ENCODE results near the gene XXYLT1.

Gene XXYLT1

DNA sequence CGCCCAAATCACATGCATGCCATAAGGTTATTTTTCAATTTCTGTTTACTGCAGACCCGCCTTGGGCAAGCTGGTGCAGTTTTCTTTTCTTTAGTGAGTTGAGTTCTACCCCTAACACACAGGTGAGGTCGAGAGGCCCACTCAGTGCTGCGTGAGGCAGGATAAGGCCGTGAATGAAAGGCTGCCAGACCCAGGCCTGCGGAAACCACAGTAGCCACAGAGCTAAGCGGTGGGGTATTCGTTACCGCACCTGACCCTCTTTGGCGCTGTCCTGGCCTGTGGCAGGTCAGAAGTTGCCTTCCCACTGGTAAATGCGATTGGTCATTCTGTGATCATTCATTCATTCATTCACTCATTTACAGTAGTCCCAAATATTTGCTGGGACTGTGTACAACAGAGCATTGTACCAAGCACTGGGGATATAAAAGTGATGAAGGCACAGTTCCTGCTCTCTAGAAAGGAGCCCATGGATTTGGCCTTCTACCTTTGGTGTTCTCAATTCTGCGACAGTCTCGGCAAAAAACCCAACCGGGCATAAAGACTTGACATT, 144.8 kb downstream of the XXYLT1 start:
- DNase-seq, result no peak

DNA sequence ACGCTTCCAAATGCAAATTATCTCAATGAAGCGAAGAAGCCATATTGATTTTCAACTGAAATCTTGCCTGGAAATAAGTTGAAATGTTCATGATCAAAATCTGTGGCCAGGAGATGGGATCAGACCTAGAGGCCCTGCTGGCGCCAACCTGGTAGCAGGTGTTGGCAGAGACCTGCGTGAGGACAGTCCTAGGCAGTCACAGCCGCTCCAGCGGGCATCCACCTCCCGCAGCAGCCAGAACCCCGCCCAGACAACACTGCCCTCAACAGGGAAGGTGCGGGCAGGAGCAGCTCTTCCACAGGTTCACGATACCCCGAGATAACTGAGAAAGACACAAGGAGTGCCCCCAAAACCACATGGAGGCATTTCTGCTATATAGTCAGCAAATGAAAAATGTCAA, 145.3 kb downstream of the XXYLT1 start:
- no peak for DNase-seq

DNA sequence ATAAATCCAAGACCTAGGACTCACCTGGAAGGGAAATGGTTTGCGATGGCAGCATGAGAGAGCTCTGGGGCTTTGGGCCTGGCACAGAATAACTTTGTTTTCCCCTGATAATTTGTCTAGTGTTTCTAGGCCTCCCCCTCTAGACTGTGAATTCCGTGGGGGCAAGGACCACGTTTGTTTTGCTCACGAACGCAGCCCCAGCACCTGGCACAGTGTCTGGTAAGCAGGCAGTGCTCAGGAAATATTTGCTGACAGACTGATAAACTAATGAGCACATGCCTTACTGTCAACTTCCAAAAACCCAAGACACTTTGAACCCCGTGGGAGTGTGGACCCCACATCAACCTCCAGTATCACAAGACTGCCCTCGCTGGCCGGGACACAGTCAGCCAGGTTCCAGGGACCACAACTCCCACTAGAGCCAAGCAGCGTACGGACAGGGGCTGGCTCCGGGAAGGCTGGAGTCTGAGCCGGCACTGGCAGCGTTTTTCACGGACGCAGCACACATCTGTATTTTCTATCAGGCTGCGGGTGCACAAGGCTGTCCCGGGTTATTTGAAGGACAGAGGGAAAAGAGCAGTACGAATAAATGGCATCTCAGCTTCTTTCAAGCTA, 146.5 kb downstream of the XXYLT1 start:
- no peak for DNase-seq

DNA sequence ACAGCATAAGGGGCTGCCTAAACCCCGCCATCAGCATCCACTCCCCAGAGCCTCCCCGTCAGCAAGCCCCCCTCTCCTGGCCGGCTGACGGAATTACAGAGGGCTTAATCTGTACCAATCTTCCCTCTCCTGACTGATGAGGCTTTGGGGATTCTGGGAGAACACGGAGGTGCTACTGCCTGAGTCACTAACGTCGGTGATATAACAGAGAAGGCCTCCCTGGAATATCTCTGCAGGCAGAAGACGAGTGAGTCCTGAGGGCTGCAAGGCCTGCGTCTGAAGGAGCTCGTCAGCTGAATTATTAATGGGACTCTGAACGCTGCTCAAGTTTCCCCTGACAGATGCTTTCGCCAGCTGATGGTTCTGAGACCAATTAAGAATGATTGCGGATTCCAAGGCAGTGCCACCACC, 147.7 kb downstream of the XXYLT1 start:
- no peak for DNase-seq

DNA sequence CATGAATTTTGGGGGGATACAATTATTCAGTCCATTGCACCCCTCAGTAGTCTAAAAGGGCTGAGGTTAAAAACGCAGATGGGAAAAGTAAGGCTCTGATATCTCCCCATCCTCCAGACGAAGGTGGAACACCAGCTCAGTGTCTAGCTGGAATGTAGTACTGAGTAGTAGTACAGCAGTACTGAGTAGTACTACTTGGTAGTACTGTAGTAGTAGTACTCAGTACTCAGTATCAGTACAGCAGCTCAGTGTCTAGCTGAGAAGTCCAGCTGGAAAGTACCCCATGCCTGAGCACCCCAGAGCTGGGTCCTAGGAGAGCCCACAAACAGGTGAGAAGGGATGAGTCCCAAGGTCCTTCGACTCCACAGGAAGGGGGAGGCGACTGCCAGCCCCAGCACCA, 148.7 kb downstream of the XXYLT1 start:
- DNase-seq, result no peak

DNA sequence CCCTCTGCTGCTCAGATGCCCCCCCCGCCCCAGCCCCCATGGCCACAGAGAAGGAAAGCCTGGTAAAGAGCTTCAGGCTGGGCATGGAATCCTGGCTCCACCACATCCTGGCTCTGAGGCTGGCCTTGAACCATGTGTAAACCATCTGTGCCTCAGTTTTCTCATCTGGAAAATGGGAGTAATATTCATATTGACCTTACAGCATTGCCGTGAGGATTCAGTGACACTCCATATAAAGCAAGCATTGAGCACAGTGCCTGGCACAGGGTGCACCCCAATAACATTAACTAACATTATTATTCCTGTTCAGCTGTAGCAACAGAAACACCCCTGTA, 150.7 kb downstream of the XXYLT1 start:
- DNase-seq, result no peak

DNA sequence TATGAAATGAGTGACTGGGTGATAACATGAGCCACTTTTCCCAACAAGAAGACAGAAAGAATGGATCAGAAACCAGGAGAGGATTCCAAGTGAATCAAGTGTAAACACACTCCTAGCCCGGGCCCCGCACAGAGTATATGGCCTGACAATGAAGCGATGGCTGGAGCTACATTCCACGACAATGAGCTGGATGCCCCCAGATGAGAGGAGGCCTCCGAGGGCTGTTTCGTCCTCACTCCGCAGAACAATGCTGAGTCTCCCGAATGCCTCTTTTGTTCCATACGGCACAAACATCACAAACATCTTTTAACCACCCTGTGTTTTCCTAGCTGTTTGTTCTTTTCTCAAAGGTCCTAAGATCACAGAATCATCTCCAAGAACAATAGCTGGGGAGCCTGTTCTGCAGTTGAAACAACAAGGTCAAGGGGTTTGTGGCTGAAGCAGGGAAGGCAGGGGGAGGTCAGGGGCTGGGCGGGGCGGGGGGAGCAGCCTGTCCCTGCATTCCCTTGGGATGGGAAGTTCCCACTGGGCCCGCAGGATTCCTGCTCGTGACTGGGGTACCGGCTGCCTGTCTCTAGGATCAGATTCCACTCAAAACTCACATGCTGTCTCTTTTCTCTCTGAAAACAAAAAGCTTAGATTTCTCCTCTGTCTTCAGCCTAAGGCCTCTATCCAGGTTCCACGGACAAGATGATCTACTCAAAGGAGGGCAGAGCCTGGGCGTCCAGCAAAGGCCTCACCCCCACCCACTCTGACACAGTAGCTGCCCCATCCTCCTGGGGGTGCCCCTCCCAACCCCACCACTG, 151.3 kb downstream of the XXYLT1 start:
- no peak for DNase-seq

DNA sequence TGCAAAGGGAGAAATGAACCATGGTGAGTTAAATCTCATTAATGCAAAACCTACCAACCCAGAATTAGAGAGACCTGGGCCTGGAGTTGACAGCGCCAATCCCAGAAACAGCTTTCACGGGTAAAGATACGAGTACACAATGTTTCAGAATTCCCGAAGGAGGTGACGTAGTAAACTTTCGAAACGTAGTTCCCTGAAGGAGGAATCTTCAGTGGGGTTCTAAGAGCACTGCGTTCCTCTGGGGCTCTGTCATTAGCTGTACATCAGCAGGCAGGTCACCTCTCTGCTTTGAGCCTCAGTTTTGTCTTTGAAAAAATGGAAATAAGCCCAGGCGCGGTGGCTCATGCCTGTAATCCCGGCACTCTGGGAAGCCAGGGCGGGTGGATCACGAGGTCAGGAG, 152.3 kb downstream of the XXYLT1 start:
- DNase-seq, result no peak

DNA sequence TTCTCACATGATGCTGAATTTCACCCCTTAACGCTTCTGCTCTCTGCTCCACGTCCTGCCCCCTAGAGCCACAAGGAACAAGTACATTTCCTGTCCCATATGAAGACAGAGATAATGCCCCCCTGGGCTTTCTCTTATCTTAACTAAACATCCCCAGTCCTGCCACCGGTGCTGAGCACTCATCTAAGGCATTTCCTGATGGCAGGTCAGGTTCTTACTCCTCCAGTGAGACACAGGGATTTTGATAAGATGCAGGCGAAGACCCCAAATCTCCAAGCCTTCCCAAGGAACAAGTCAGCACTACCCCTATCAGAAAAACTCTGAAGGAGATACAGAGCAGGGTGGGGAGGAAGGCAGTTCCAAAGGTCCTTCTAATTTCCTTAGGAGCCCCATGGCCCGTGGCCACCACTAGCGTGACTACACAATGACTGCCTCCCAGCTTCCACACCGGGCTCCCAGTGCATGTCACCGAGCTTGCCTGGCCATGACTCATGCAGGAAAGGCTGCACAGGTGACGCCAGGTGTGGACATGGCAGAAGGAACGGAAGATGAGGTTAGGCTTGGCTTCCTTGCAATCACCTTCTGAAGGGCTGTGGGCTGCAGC, 152.9 kb downstream of the XXYLT1 start:
- DNase-seq, result no peak

DNA sequence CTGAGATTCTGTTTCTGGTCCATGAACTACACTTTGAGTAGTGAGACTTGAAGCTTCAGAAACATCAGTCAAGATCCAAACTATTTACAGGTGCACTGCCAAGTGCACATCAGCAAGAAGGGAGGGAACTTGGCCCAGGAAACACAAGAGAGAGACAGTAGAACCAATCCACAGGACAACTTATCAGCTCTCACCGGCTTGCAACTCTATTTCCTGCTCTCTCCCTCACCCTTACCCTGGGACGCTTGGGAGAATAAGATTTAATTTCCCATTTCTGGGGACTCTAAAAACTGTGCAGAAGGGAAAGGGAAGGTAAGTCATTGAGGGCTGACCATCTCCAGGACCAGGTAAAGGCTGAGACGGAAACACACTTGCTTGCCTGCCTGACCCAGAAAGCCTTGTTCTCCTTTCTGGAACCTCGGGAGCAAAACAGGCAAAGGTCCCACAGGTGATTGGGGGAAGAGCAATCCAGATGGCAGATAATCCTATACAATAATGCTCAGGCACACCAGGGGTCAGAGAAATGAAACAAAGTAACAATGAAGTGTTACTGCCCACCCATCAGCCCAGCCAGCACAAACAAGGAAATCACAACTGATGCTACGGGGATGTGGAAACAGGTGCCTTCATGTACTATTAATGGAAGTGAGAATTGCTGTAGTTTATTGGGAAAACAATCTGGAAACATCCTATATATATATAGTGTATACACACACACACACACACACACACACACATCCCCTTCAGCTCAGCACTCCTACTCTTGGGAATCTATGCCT, 154.4 kb downstream of the XXYLT1 start:
- DNase-seq, result no peak

DNA sequence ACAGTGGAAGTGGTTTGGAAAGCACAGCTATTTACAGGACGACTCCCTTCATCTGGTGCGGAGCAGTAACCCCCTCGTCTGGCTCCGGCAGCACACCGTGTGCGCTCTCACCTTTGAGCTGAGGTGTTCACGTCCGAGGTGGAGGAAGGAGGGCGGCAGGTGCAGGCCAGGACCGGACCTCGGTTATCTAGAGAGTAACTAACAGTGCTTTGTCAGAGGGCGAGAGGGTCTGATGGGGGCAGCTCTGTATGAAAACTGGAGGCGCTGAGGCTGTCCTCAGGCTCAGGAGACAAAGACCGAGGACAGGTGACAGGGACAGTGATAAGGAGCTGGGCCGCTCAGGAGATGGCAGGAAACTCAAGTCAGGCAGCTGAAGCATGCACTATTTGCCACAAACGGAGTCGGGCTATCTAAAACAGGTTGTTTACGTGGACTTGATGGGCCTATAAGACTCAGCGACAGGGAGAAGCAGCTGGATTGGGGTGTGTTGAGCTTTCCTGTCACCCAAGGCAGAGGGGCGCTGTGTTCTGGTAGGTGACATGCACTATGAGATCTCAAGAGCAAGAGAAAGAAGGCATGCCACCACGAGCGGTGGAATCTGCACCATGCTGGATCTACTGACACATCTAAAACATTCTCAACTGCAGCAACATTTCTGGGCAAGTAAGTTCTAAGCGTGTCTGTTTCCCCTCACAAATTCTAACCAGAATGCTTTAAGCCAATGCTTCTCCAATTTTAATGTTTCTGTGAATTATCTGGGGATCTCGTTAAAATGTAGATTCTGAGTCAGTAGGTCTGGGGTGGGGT, 155.2 kb downstream of the XXYLT1 start:
- DNase-seq, result no peak

DNA sequence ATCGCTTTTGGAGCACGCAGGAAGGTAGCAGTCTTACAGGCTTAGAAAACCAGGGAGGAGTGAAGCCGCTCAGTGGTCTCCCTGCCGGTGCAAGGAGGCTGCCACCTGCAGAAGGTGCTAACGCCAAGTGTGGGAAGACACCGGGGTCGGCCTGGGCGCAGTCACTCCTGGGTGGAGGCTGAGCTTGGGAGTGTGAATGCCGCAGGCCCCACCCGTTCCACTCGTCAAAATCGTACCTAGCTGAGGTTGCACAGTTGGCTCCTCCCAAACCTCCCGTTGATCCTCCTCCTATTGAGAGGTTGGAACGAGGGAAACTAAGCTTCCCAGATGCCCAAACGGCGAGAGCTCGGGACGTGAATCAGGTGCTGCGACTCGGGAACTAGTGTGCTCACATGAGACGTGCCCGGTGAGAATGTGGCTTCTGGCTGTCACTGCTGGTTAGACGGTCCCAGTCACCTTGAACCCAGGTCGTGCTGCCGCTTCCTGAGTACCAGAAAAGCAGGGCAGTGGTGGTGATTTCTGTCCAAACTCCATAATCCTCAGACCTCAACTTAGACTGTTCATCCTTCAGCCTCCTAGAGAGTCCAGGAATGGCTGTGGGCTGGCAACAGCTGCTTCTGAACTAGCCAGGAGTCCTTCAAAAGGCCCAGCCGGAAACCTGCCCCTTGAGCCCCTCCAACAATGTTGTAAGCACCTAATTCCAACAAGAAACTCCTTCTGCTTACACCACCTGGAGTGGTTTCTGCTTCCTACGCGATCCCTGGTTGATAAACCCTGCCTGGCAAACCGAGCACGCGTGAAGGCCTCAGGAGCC, 156.0 kb downstream of the XXYLT1 start:
- no peak for DNase-seq

DNA sequence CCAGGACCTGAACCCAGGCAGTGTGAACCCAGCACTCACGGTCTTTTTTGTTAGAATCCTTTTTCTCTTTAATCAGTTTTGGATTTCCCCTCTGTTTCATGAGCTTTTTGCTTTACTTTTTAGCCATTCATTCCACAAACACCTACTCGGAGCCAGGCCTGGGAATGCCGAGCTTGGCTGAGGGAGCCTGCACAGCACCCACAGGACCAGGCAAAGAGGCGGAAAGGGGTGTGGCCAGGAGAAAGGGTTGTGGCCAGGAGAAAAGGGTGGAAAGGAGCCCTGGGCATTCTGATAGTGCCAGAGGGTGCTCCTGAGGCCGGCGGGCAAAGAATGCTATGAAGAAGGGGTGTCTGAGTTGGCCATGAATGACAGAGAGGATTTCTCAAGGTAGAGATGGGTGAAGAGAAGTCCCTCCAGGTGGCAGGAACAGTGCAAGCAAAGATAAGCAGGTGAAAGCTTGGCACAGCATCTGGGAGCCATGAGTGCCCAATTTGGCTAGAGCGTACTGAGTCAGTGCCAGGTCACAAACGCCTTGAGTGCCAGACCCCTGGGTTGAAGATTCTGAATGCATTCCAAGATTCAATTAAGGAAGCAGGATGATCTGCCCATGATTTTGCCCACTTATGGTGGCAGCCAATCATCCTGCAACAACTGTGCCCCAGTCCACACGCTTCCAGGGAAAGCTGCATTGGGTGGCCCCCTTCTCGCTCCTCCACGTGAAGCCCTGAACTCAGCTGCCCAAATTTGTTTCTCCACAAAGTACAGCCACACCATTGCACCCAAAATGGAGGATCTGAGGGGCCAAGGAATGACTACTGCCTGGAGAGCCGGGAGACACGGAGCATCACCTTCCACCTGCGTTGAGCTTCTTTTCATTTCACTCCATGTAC, 157.2 kb downstream of the XXYLT1 start:
- no peak for DNase-seq

DNA sequence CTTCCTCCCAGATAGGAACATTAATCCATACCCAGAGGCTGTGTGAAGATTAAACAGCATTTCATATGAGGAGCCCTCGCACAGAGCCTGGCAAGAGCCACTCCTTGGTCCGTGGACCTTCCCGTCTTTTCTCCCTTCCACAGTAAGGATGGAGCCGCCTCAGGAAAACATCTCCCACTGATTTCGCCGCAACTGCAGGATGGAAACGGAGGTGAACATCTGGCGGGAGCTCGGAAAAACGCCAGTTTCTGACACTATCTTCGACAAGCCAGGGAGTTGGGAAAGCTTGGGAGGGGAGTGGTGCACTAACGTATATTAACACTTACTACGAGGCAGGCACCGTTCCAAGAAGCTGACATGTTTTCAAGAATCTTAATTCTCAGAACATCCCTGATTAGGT, 157.9 kb downstream of the XXYLT1 start:
- DNase-seq, result no peak

DNA sequence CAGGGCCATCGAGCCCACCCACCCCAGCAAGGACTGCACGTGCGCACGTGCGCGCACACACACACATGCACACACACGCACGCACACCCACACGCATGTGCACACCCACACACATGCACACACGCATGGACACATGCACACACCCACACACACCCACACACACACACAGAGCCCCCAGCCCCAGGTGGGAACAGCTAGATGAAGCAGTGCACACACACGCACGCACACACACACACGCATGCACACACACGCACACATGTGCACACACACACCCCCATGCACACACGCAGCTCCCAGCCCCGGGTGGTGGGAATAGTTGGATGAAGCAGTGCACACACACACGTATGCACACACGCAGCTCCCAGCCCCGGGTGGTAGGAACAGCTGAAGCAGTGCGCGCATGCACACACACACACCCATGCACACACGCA, 158.6 kb downstream of the XXYLT1 start:
- DNase-seq, result no peak

DNA sequence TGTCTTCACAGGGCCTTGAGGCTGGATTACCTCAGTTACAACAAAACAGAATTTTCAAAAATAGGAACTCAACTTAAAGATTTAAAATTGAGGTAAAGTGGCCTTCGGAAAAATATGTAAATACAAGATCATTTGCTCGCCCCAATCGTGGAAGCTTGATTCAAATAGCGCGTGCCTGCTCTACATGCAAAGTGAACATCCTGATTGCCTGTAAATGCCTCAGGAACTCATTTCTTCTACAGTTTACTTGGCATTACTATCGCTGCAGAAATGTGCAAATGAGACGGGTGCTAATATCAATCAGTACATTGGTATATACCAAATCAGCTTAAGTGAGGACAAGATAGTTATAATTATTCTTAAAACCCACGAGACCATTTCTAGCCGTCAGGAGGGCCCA, 159.2 kb downstream of the XXYLT1 start:
- no peak for DNase-seq

DNA sequence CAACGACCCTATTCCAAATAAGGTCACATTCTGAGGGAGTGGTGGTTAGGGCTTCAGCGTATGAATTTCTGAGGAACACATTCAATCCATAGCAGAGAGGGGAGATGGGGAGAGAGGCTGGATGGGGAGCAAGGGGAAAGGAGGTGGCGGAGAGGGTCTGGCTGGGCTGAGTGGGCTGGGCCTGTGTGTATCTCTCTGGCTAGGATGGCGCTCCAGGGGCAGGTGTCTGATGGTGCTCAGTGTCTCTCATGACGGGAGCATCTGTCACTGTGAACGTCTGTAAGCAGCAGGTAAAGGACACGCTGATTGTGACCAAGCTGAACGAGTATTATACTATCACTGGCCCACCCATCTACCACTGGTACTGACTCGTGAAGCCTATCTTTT, 159.6 kb downstream of the XXYLT1 start:
- DNase-seq, result no peak

DNA sequence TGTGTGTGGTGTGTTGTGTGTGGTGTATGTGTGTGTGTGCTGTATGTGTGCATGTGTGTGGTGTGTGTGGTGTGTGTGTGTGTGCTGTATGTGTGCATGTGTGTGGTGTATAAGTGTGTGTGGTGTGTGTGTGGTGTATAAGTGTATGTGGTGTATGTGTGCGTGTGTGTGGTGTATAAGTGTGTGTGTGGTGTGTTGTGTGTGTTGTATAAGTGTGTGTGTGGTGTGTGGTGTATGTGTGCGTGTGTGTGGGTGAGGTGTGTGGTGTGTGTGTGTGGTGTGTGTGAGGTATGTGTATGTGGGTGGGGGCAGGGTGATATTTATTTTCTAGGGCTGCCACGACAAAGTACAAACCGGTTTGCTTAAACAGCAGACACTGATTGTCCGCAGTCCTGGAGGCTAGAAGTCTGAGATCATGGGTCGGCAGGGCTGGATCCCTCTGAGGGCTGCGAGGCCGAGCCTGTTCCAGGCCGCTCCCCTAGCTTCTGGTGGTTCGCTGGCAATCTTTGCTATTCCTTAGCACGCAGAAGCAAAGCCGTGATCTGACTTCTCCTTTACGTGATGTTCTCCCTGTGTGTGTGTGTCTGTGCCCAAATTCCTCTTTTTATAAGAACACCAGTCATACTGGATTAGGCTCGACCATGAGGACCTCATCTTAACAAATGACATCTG, 160.2 kb downstream of the XXYLT1 start:
- DNase-seq, result no peak

DNA sequence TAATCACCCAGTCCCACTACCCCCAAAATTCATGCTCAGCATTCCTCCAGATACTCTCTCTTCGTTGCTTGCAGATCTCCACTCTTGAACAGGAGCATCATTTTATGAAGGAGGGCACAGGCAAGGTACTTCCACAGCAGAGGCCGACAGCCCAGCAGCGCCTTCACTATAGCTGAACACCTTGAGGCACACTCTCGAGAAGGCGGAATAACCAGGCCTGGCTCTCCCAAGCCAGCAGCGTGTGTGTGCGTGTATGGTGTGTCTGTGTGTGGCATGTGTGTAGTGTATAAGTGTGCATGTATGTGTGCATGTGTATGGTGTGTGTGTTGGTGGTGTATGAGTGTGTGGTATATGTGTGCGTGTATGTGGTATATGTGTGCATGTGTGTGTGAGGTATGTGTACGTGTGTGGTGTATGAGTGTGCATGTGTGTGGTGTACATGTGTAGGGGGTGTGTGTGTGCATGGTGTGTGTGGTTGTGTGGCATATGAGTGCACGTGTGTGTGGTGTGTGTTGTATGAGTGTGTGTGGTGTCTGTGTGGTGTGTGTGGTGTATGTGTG, 161.8 kb downstream of the XXYLT1 start:
- DNase-seq, result no peak

DNA sequence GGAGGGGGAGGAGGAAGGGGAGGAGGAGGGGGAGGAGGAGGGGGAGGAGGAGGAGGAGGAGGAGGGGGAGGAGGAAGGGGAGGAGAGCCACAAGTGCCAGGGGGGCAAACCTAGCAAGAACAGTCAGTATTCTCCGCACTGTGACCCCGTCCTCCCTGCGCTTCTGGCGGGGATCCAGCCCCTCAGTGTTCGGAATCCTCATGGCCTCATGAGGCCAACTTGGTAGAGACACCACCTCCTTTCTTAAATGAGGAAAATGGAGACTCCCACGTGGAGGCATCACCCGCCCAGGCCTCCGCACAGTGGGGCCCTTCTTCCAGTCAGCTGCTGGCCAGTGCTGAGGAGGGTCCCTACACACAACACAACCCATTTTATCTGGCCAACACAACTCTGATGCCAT, 163.4 kb downstream of the XXYLT1 start:
- no peak for DNase-seq

Measured in activated effector memory CD4-positive, alpha-beta T cell treated with Interleukin-2 at 50 U/mL for 16 hours (primary cell).